ENCODE measurements around the gene MXRA7.

MXRA7 gene

GRCh38 chr17:76710863-76711611 is at the start of gene MXRA7:
TSS of gene MXRA7 (minus strand) at chr17:76710965. CDS start at chr17:76710946, 19 bp downstream.
- H3K36me3 ChIP-seq = peaks cover 2 to 32% (median 28%) of the 10 kb centered on the region in 3 donors
- H3K9me3 ChIP-seq = no peaks in the 10 kb centered on the region
- H3K4me1 ChIP-seq = peaks cover 12 to 47% (median 38%) of the 10 kb centered on the region in 4 donors
- no peak for TF ChIP-seq CTCF (IDR thresholded peaks at IDR 0.05)
- H3K27me3 ChIP-seq = no peaks in the 10 kb centered on the region
- H3K4me3 ChIP-seq = peak within 1 kb of the TSS; percentile 95 to 97
- intact Hi-C loops (cut with DNase I; ENCODE audit: low total_unique reads) = loop anchor here (10.0 kb wide), 3 partner anchors 86 to 186 kb away; no protein-coding TSS in a partner anchor
- DNase-seq = peak; percentile 66 to 91
- H3K27ac ChIP-seq = peak within 1 kb of the TSS; percentile 96 to 98

- no peaks in the 10 kb centered on the region for H3K4me1 ChIP-seq
- intact Hi-C loops (cut with DNase I; ENCODE audit: low total_unique reads) = no loop called here
- H3K36me3 ChIP-seq = peaks cover 31 to 58% (median 56%) of the 10 kb centered on the region in 3 donors
- no peak overlapping the region for H3K4me3 ChIP-seq
- H3K9me3 ChIP-seq = no peaks in the 10 kb centered on the region
- no peak for TF ChIP-seq CTCF (IDR thresholded peaks at IDR 0.05)
- H3K27ac ChIP-seq = no peak overlapping the region
- DNase-seq = no peak
- no peaks in the 10 kb centered on the region for H3K27me3 ChIP-seq
These were observed 47.8 kb upstream of the MXRA7 start for GRCh38 chr17:76758570-76758969.

- intact Hi-C loops (cut with DNase I; ENCODE audit: low total_unique reads) = no loop called here
- TF ChIP-seq CTCF (IDR thresholded peaks at IDR 0.05) = no peak
- no peak for DNase-seq
- Histone ChIP-seq H3K36me3 (peaks cover 31 to 63% (median 62%) of the 10 kb centered on the region in 3 donors), H3K27me3 (no peaks in the 10 kb centered on the region), H3K4me3 (no peak overlapping the region), H3K27ac (no peak overlapping the region), H3K9me3 (no peaks in the 10 kb centered on the region), H3K4me1 (no peaks in the 10 kb centered on the region)
These were observed 46.5 kb upstream of the MXRA7 start for GRCh38 chr17:76757256-76757655.

GRCh38 chr17:76755285-76755684 is 44.5 kb upstream of the MXRA7 start:
- no peak for TF ChIP-seq CTCF (IDR thresholded peaks at IDR 0.05)
- Histone ChIP-seq H3K27me3 (no peaks in the 10 kb centered on the region), H3K36me3 (peaks cover 31 to 72% (median 58%) of the 10 kb centered on the region in 3 donors), H3K4me3 (no peak overlapping the region), H3K4me1 (no peaks in the 10 kb centered on the region), H3K27ac (no peak overlapping the region), H3K9me3 (no peaks in the 10 kb centered on the region)
- intact Hi-C loops (cut with DNase I; ENCODE audit: low total_unique reads) = no loop called here
- no peak for DNase-seq

GRCh38 chr17:76753061-76753961 is 42.5 kb upstream of the MXRA7 start:
- no peaks in the 10 kb centered on the region for H3K4me1 ChIP-seq
- peaks cover 32 to 76% (median 63%) of the 10 kb centered on the region in 3 donors for H3K36me3 ChIP-seq
- no peak for DNase-seq
- H3K27me3 ChIP-seq = no peaks in the 10 kb centered on the region
- H3K4me3 ChIP-seq = no peak overlapping the region
- H3K27ac ChIP-seq = no peak overlapping the region
- H3K9me3 ChIP-seq = no peaks in the 10 kb centered on the region
- no peak for TF ChIP-seq CTCF (IDR thresholded peaks at IDR 0.05)
- intact Hi-C loops (cut with DNase I; ENCODE audit: low total_unique reads) = no loop called here

Measured in tibial artery (tissue), 4 donors.